GM18520 (cell line): ENCODE data around the gene IFT80.

Experiments
- ATAC-seq: cut with Tn5 transposase; IDR thresholded peaks from one replicate; pipeline ENCODE4 v1.9.1; 2021; ENCODE audit not compliant: unreplicated experiment

Gene IFT80

DNA sequence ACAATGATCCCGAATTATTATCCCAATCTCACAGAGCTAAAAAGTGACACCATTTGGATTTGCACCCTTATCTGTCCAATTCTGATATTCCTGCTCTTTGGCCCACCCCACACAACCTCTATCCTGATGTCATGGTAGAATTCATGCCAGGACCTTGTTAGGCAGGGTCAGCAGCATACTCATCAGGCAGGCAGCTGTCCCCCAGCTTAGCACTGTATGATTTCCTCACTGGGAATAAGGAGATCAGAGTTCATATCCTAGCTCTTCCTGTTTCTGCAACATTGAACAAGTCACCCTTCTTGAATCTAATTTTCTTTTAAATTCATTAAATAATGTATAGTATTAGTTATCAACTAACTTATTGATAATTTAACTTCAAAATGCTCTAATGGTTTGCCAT is 185.8 kb downstream of the IFT80 start:
- ATAC-seq = no peak

DNA sequence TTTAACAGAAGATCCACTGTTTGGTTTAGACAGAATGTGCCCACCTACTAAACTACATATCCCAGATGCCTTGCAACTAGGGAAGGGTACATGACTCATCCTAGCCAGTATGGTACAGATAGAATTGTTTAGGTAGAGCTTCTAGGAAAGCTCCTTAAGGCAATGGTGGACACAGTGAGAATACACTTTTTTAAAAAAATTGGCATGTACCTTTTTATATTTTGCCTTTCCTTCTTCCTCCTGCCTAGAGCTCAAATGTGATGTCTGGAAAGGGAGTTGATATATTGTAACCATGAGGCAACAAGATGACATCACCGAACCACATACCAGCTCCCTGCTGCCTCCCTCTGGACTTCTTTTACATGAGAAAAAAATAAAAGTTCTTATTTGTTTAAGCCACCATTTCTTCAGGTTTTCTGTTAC is 188.2 kb downstream of the IFT80 start:
- ATAC-seq = no peak

DNA sequence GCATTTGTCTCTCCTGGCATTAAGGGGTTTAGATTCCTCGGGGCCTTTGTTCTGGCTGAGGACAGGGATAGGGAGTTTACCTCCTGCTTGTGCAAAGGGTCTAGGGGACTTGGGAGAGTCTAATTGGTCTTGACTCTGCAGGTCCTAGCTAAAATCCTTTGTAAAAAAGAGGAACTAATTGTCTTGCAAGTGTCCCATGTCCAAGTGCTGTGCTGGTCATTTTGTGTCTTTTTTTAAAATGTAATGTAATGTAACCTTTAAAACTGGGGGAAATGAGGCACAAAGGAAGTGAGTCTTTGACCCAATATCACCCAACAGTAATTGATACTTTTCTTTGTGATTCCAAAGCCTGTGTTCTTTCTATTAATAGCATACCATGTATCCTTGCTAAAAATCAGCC is 188.7 kb downstream of the IFT80 start:
- ATAC-seq = no peak
